ENCODE data around the gene HES4.
A peak's percentile ranks its signal among the peaks of the same experiment; 100 is the strongest.
"Not testable (repeated sequence)": the region's sequence is repeated elsewhere in the genome, so short reads cannot be mapped to it uniquely, and the experiment has no call there.

HES4 gene

GRCh38 chr1:1021010-1021919, 21.4 kb upstream of the HES4 start:
- no peak for TF ChIP-seq CTCF (conservative IDR thresholded peaks at IDR 0.05; ENCODE audit: low read length)
- peak overlapping the region; percentile 66 for H3K4me3 ChIP-seq (ENCODE audit: low read length)
- DNase-seq (ENCODE audit: low read depth) = peak; percentile 73

- no peak for TF ChIP-seq CTCF (conservative IDR thresholded peaks at IDR 0.05; ENCODE audit: low read length)
- peak overlapping the region; percentile 66 for H3K4me3 ChIP-seq (ENCODE audit: low read length)
- no peak for DNase-seq (ENCODE audit: low read depth)
Measured at GRCh38 chr1:1020415-1021009, 20.6 kb upstream of the HES4 start.

- peak within 1 kb of the TSS; percentile 66 for H3K4me3 ChIP-seq (ENCODE audit: low read length)
- TF ChIP-seq CTCF (conservative IDR thresholded peaks at IDR 0.05; ENCODE audit: low read length) = no peak
- DNase-seq (ENCODE audit: low read depth) = no peak
Measured at GRCh38 chr1:1020000-1020404, 20.1 kb upstream of the HES4 start, which contains the start of gene AGRN. Gene AGRN (plus strand): TSS chr1:1020120. CDS start chr1:1020173, 53 bp downstream.

GRCh38 chr1:1019122-1019999, 19.5 kb upstream of the HES4 start:
- DNase-seq (ENCODE audit: low read depth) = peak; percentile 81
- TF ChIP-seq CTCF (conservative IDR thresholded peaks at IDR 0.05; ENCODE audit: low read length) = no peak; the same call in none of the 2 replicates
- H3K4me3 ChIP-seq (ENCODE audit: low read length) = peak overlapping the region; percentile 49

GRCh38 chr1:1018321-1018685, 18.4 kb upstream of the HES4 start:
- H3K4me3 ChIP-seq (ENCODE audit: low read length); DNase-seq (ENCODE audit: low read depth): not testable (repeated sequence)

GRCh38 chr1:1017397-1018320, 17.8 kb upstream of the HES4 start:
- not testable (repeated sequence) for H3K4me3 ChIP-seq (ENCODE audit: low read length); DNase-seq (ENCODE audit: low read depth)

- peak overlapping the region; percentile 70; the same call in 1 of the 2 replicates for H3K4me3 ChIP-seq (ENCODE audit: low read length)
- TF ChIP-seq CTCF (conservative IDR thresholded peaks at IDR 0.05; ENCODE audit: low read length) = peak; percentile 29
- DNase-seq (ENCODE audit: low read depth) = no peak
Measured at GRCh38 chr1:1014799-1015681, 15.1 kb upstream of the HES4 start.

Data from AG10803 (cell line).